22Rv1 (cell line): ENCODE data around the gene SOX5.

Experiments
- CTCF ChIP-seq: fragments of 450-650 bp; IDR thresholded peaks from 2 replicates; pipeline ENCODE4 v1.5.1; 2017; ENCODE audit warnings: mild to moderate bottlenecking
- ZFX ChIP-seq: fragments of 450-650 bp; IDR thresholded peaks from 2 replicates; pipeline ENCODE4 v1.6.1; 2017; ENCODE audit warnings: antibody characterized with exemption, borderline replicate concordance

GRCh38 chr12:23909551-23909950 is 39.9 kb downstream of the SOX5 start:
- TF ChIP-seq CTCF (no peak), ZFX (no peak)
